Spleen (tissue), 11 donors: ENCODE results near the gene AHDC1. TPM values are rescaled to one million over a fixed set of nuclear protein-coding genes. Genes with fewer than 3 reads are reported as not detected.

Source experiments
- DNase-seq: peaks from one replicate; pipeline ENCODE4 v3.0.0-alpha.2; 2020
- H3K27ac ChIP-seq, 8 donors: fragments of 200-600 bp; sonication (generic) in 7 of 8; 1 replicate in 4 of 8; 2 replicates in 4 of 8; pipeline versions ENCODE4 v1.5.0 to v1.8.0; 2016 to 2021; ENCODE audit warnings: inconsistent platforms in 4 of 8, mild to moderate bottlenecking in 4 of 8, moderate library complexity in 1 of 8
- H3K27me3 ChIP-seq, 7 donors: fragments of 200-600 bp; sonication (generic) in 6 of 7; replicated peaks in 1 of 7; 1 replicate in 4 of 7; 2 replicates in 3 of 7; pipeline versions ENCODE4 v1.5.0 to v1.8.0; 2016 to 2021; ENCODE audit warnings: inconsistent platforms in 3 of 7, mild to moderate bottlenecking in 1 of 7
- H3K36me3 ChIP-seq, 6 donors: fragments of 200-600 bp; sonication (generic) in 5 of 6; 1 replicate in 4 of 6; 2 replicates in 2 of 6; pipeline versions ENCODE4 v1.5.0 to v1.8.0; 2016 to 2021; ENCODE audit warnings: inconsistent platforms in 2 of 6
- H3K4me1 ChIP-seq, 6 donors: fragments of 200-600 bp; sonication (generic) in 5 of 6; 1 replicate in 3 of 6; 2 replicates in 3 of 6; pipeline versions ENCODE4 v1.5.0 to v1.8.0; 2016 to 2021; ENCODE audit warnings: inconsistent platforms in 3 of 6
- H3K4me3 ChIP-seq, 8 donors: fragments of 200-600 bp; sonication (generic) in 7 of 8; 1 replicate in 4 of 8; 2 replicates in 4 of 8; pipeline versions ENCODE4 v1.5.0 to v1.8.0; 2016 to 2021; ENCODE audit warnings: inconsistent platforms in 4 of 8, mild to moderate bottlenecking in 4 of 8, moderate library complexity in 2 of 8
- H3K9me3 ChIP-seq, 8 donors: fragments of 200-600 bp; sonication (generic) in 7 of 8; 1 replicate in 4 of 8; 2 replicates in 4 of 8; pipeline versions ENCODE4 v1.5.0 to v1.8.0; 2016 to 2021; ENCODE audit warnings: inconsistent platforms in 4 of 8
- POLR2A ChIP-seq, 3 donors: fragments of 450-650 bp; IDR thresholded peaks; one replicate each; pipeline ENCODE4 v1.5.1; 2017; ENCODE audit warnings: antibody characterized with exemption in 3 of 3, mild to moderate bottlenecking in 1 of 3
- POLR2AphosphoS5 ChIP-seq, 3 donors: sonication (generic); formaldehyde crosslinking; IDR thresholded peaks; one replicate each; pipeline ENCODE4 v1.5.1; 2017; ENCODE audit warnings: antibody characterized with exemption in 3 of 3
- WGBS, 5 donors: extraction: QIAGEN DNeasy Blood & Tissue Kit in 3 of 5; methylation state at CpG; one replicate each; pipeline versions ENCODE4 v1.1.5 to v1.1.7; 2013 to 2018; 5-methylcytosine and 5-hydroxymethylcytosine counted together
- intact Hi-C: fragments of 100-400 bp; cut with DNase I; formaldehyde crosslinking; loops from one replicate; pipeline ENCODE4 v1.15.0; 2023; ENCODE audit warnings: low total_unique reads
- polyA plus RNA-seq, 3 donors: library from polyadenylated mRNA; stranded (reverse); fragments of 200-250 nt; gene quantifications; one replicate each; pipeline ENCODE4 v1.2.1, GENCODE V29; 2013
- total RNA-seq, 7 donors: library from RNA; depleted of rRNA in 3 of 7; stranded (reverse); fragments of >200 nt in 3 of 7; fragmentation: NEBNext Ultra II Directional in 4 of 7; extraction: Animal tissue kit (Norgen Biotek cat#: 25700) in 4 of 7; gene quantifications; one replicate each; pipeline versions ENCODE4 v1.1.0 to v1.2.1, GENCODE V29; 2016 to 2021
- TF ChIP-seq, protein P1 (sequence below), 11 experiments: fragments of 200-600 bp in 7 of 11; fragments of 450-650 bp in 4 of 11; sonication (generic) in 4 of 11; IDR thresholded peaks in 8 of 11; conservative IDR thresholded peaks in 3 of 11; 1 replicate in 7 of 11; 2 replicates in 4 of 11; pipeline versions ENCODE4 v1.4.0 to v1.8.0; 2016 to 2021; ENCODE audit warnings: antibody characterized with exemption in 11 of 11, inconsistent platforms in 4 of 11, mild to moderate bottlenecking in 1 of 11
- donor health status: healthy with polysubstance abuse.
- donor health status: DM: no; HTN: no; CAD: no; lungs with moderate emphysema.
- donor health status: DM: no; HTN: no; CAD: no.
- donor health status: Bipolar disorder and iron deficiency.
- donor health status: healthy.
- donor health status: DM: no; HTN: no; CAD: no.
- donor health status: DM: yes; HTN: yes; CAD: no.

Gene AHDC1
- total and polyA plus RNA-seq, 10 donors = 3.2 to 104 (median 42.7) TPM

DNA sequence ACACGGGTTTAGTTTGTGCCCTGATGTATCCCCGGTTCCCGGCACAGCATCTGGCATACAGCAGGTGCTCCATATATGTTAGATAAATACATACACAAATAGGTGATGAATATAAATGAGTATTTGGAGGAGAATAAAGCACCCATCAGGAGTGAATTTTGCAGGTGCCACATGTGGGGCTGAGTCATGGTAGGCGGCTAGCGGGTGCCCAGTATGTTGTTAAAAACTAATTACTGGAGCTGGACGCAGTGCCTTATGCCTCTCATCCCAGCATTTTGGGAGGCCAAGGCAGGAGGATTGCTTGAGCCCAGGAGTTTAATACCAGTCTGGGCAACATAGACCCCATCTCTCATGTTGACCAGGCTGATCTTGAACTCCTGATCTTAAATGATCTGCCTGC lies 97.2 kb downstream of the AHDC1 start:
- Histone ChIP-seq H3K36me3 (no peaks in the 10 kb centered on the region), H3K27me3 (no peaks in the 10 kb centered on the region), H3K4me1 (peaks cover 5 to 32% (median 17%) of the 10 kb centered on the region in 6 donors), H3K27ac (no peak overlapping the region), H3K9me3 (no peaks in the 10 kb centered on the region), H3K4me3 (no peak overlapping the region)
- DNase-seq = no peak
- 90 to 97% (median 94%) methylated on average over 6 of the region's 6 CpGs for WGBS, 5 donors
- TF ChIP-seq POLR2A (IDR thresholded peaks at IDR 0.05) = no peak
- TF ChIP-seq, protein P1, sequence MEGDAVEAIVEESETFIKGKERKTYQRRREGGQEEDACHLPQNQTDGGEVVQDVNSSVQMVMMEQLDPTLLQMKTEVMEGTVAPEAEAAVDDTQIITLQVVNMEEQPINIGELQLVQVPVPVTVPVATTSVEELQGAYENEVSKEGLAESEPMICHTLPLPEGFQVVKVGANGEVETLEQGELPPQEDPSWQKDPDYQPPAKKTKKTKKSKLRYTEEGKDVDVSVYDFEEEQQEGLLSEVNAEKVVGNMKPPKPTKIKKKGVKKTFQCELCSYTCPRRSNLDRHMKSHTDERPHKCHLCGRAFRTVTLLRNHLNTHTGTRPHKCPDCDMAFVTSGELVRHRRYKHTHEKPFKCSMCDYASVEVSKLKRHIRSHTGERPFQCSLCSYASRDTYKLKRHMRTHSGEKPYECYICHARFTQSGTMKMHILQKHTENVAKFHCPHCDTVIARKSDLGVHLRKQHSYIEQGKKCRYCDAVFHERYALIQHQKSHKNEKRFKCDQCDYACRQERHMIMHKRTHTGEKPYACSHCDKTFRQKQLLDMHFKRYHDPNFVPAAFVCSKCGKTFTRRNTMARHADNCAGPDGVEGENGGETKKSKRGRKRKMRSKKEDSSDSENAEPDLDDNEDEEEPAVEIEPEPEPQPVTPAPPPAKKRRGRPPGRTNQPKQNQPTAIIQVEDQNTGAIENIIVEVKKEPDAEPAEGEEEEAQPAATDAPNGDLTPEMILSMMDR (IDR thresholded peaks at IDR 0.05 in 8 of 11, conservative IDR thresholded peaks at IDR 0.05 in 3 of 11) = no peak
- TF ChIP-seq POLR2AphosphoS5 (IDR thresholded peaks at IDR 0.05) = no peak
- intact Hi-C loops = no loop called here

DNA sequence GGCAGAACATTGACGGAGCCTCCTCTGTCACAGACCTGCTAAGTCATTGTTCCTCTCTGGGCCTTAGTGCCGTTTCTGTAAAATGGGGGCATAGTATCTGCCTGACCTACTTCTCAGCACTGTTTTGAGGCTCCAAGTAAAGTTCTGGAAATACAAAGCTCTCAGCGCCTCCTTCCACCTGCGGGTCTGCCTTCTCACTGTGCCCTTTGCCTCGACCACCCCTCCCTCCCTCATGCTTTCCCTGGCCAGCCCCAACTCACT lies 98.6 kb downstream of the AHDC1 start:
- Histone ChIP-seq H3K27me3 (no peaks in the 10 kb centered on the region), H3K4me3 (no peak overlapping the region), H3K36me3 (no peaks in the 10 kb centered on the region), H3K9me3 (no peaks in the 10 kb centered on the region), H3K27ac (peak overlapping the region; percentile 63 to 93 (median 83)), H3K4me1 (peaks cover 5 to 32% (median 17%) of the 10 kb centered on the region in 6 donors)
- TF ChIP-seq POLR2A (IDR thresholded peaks at IDR 0.05) (no peak), POLR2AphosphoS5 (IDR thresholded peaks at IDR 0.05) (no peak)
- TF ChIP-seq, protein P1 (IDR thresholded peaks at IDR 0.05 in 8 of 11, conservative IDR thresholded peaks at IDR 0.05 in 3 of 11) = no peak
- no peak for DNase-seq
- WGBS, 5 donors = 62 to 71% (median 67%) methylated on average over 5 of the region's 5 CpGs
- intact Hi-C loops = no loop called here

DNA sequence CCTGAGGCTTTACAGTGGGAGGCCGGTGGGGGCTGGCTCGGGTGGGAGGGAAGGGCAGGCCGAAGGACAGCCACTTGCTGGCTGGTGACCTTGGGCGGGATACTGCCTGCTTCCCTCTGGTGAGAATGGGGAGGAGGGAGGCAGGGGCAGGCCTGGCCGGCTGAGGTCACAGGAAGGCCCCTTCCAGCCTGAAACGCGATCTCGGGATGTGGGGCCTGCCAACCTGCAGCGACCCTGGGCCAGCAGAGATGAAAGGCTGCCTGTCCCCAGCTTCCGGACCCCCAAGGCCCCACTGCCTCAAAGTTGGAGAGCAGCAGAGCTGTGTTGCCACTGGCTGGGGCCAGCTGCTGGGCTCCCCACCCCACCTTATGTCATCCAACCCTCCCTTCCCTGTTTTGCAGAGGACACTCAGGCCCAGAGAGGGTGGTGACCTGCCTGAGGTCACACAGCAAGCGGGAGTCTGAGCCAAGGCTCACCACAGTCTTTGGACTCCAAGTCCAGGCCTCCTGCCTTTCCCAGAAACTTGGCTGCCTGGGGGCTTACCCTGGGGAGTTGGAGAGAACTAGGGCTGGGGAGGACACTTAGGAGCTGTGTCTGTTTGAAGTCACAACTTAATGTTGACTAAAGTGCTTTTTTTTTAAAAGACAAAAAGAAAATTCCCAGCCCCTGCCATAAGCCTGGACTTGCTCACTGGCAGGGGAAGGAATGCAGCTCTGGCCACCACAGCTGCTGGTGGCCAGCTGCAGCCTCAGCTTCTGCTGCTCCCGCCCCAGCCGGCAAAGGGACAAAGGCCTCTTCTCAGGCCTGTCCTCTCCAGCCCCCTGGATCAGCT lies 99.1 kb downstream of the AHDC1 start:
- Histone ChIP-seq H3K27me3 (no peaks in the 10 kb centered on the region), H3K9me3 (no peaks in the 10 kb centered on the region), H3K4me3 (no peak overlapping the region), H3K36me3 (no peaks in the 10 kb centered on the region), H3K27ac (peak overlapping the region; percentile 74 to 93 (median 83)), H3K4me1 (peaks cover 5 to 34% (median 17%) of the 10 kb centered on the region in 6 donors)
- 45 to 76% (median 60%) methylated on average over 8 to 13 of the region's 13 CpGs for whole genome bisulfite sequencing, 5 donors
- intact Hi-C loops = no loop called here
- TF ChIP-seq POLR2A (IDR thresholded peaks at IDR 0.05) (no peak), POLR2AphosphoS5 (IDR thresholded peaks at IDR 0.05) (peak; percentile 71 to 87 (median 83))
- DNase-seq = peak; percentile 90

DNA sequence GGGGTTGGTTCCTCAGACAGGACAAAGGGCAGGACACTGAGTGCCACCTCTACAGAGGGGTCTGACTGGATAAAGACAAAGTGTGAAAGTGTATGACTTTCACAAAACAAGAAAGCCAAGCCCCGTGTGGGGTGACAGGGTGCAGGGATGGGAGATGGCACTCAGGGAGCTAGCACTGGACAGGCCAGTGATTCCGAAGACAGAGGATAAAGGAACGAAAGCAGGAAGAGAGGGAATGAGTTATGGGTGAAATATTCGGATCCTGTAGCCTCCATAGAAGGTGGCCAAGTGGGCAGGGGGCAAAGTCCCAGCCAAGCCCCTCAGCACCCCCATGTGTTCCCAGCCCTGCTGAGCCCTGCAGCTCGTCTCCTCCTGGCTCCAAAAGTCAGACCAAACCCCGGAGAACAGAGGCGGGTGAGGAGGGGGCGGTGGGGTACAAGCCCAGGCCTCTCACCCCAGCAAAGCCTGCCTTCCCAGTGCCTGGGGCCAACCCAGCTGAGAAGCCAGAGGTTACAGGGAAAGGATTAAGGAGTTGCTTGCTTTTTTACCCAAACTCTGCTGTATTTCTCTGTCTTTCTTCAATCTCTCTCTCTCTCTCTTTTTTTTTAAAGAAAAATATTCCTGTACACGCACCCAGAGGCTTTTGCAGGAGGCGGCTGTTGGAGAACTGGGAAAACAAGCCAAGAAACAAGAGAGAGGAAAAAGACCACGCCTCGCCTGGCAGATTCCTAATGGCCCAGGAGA lies 99.9 kb downstream of the AHDC1 start:
- intact Hi-C loops = no loop called here
- no peak for DNase-seq
- Histone ChIP-seq H3K4me3 (no peak overlapping the region), H3K36me3 (no peaks in the 10 kb centered on the region), H3K9me3 (no peaks in the 10 kb centered on the region), H3K4me1 (peaks cover 5 to 34% (median 17%) of the 10 kb centered on the region in 6 donors), H3K27me3 (no peaks in the 10 kb centered on the region), H3K27ac (peak overlapping the region; percentile 74 to 93 (median 83))
- WGBS, 5 donors = 50 to 85% (median 68%) methylated on average over 12 of the region's 12 CpGs
- TF ChIP-seq POLR2AphosphoS5 (IDR thresholded peaks at IDR 0.05) = no peak
- TF ChIP-seq, protein P1 (IDR thresholded peaks at IDR 0.05 in 8 of 11, conservative IDR thresholded peaks at IDR 0.05 in 3 of 11) = no peak
